Fibroblast of skin of left biceps (primary cell): ENCODE measurements around the gene APH1B.
"Not testable (repeated sequence)": the region's sequence is repeated elsewhere in the genome, so short reads cannot be mapped to it uniquely, and the experiment has no call there.

Experiments
- DNase-seq, 2 experiments: peaks; one replicate each; pipeline ENCODE4 v3.0.0-alpha.2; 2013; ENCODE audit warnings: low read depth in 2 of 2

The APH1B gene

DNA sequence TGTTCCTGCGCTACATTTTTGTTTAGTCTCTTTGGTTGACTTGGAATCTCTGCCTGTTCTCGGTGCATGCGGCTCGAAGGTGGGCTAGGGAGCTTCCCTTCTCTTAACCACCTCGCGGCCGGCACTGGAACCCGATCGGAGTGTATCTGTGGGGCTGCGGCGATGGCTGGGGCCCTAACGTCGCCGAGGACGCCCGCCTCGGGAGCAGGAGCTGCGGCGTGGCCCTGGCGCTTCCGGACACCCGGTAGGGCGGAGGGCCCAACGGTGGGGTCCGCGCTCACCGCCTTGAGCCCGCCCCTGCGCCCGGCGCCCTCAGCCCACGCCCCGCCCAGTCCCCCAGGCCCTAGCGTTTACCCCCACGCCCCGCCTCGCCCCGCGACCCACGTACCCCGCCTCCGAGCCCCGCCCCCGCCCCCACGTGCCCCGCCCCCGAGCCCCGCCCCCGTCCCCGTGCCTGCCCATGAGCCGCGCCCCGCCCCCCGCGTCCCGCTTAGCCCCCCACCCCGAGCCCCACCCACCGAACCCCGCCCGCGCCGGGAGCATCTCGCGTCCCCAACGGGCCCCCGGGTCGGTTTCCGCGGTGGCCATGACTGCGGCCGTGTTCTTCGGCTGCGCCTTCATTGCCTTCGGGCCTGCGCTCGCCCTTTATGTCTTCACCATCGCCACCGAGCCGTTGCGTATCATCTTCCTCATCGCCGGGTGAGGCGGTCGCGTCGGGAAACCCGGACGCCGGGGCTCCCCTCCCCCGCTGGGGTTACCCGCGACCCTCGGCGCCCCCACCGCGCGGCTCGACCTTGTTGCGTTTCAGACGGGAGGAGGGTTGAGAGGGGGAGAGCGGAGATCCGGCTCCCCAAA lies at the start of gene APH1B:
Gene APH1B, plus strand, starts transcription at position 568 of the 855 bp plus-strand sequence. Its CDS starts 19 bp downstream, at position 587.
- DNase-seq: peak; percentile 44 to 48

DNA sequence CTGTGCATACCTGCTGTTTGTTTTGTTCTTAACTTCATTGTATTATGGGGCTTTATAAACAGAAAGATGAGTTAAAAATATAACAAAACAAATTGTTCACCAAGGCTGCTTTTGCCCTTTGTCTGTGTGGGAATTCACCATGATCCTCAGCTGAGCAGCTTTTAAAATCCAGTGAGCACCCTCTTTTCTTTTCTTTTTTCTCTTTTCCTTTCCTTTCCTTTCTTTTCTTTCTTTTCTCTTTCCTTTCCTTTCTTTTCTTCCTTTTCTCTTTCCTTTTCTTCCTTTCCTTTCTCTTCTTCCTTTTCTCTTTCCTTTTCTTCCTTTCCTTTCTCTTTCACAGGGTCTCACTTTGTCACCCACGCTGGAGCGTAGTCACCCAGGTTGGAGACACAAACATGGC lies 49.7 kb upstream of the APH1B start:
- no peak for DNase-seq

DNA sequence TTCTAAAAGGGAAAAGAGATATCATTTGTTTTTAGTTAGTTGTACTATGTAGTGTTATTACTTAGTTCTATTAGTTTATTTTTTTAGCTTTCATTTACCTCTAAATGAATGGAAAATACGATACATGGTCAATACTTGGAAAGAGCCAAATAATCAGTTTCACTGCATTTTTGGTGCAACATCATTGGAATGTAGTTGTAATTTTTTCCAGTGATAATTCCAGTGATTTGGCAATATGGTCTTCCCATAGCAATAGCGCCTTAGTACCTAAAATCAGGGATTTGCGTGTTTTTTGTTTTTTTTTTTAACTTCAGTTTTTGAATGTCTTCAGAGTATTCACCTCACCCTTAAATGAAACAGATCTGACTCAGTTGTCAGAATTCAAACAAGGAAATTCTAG lies 46.2 kb upstream of the APH1B start:
- no peak for DNase-seq

DNA sequence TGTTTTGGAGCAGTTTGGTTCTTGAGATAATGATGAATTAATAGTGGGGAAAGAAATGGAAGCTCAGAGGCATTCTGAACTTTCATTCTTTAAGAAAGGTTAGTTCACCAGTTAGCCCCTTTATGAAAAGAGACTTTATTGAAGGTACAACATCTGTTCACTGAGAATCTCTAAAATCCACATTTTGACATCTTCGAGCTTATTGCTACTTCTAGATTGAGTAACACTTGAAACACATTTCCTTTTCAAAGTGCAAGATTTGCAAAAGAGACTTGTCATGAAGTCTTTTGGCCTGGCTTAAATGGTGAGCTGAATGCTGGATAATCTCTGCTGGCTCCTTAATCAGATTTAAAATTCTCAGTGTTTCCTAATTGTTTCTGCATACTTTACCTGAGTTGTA lies 45.7 kb upstream of the APH1B start:
- DNase-seq: no peak

DNA sequence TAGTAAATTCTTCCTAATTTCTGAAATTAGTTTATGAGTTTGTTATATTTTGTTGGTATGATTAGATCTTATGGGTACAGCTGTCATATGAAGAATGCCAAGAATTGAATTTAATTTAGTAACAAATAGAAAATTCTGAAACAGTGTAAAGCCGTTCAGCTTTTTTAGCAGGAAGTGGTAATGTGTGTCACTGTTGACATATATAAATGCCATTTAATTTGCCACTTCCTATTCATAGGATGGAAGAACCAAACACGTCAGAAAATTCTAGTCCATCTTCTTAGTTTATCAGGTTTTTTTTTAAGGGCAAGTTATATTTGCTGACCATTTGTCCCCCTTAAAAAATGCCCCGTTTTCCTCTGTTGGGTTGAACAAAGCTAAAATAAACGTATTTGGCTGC lies 45.0 kb upstream of the APH1B start:
- no peak for DNase-seq

DNA sequence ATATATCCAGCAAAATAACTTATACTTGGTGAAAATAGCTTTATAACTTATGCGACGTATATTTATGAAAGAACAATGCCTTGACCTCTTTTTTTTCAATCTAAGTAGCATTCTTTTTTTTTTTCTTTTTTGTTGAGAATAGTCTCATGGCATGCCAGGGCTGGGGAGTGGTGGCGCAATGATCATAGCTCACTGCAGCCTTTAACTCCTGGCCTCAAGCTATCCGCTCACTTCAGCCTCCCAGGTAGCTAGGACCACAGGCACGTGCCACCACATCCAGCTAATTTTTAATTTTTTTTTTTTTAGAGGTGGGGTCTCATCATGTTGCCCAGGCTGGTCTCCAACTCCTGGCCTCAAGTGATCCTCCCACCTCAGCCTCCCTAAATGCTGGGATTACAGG lies 44.5 kb upstream of the APH1B start:
- DNase-seq: no peak

DNA sequence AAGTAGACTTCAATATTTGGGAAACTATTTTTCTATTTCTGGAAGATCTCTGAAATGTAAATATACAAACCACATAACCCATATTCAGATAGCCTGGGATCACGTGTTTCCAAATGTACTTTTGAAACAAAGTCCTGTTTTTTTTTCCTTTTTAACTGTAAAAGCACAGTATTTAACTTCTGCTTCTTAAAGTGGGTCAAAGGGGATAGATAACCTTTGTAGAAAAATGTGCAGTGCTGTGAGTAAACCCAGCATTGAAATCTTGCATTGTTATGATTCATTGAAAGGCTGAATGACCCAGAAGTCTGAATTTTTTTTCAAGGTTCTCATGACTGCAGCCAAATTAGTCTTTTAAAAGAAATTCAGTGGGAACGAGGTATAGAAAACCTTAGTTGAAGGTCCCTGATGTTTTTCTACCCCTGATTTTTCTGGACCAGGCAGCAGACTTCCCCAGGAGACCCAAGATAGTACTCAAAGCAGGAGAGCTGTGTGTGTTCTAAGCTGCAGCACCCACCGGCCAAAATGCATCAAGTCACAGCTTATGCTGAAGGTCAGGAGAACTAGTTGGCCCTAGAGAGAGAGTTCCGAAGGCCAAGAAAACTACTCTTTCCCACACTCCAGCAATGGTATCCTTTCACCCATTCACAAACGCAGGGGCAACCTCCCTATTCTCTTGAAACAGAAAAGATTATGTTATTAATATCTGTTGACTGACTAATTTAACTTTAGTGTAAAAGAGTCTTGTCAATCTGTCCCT lies 43.6 kb upstream of the APH1B start:
- no peak for DNase-seq

DNA sequence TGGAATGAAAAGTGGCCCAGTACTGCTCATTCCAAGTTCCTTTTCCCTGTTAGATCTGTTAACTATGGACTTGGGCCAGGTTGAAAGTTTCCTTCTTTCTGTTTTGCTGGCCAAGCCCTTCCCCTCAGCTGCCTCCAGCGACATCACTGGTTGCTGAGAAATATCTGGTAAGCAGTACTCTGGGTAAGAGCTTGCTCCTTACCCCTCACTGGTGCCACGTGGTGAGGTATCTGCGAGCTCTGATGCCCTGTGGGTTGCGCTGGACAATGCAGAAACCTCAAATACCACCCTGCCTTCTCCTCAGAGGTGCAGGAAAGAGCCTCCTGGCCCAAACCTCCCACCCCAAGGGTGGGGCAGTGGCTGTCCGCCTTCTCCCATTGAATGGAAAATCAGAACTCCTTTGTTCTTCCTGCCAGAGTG lies 42.9 kb upstream of the APH1B start:
- DNase-seq: no peak

DNA sequence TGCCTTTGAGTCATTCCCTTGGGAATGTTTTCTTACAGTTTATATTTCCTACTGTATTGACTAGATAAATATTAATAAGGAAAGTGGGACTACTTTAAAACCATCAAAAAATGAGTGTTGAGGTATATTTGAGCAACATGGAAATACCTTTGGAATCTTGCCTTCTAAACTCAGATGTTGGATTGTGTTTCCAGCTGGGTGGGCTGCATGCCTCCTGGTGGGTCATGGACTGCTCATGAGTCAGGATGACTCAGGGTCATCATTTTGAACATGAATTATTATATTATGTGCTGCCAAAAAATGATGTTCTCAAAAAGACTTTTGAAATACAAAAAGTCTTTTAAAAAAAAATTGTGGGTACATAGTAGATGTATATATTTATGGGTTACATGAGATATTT lies 41.1 kb upstream of the APH1B start:
- peak; percentile 80 to 84 for DNase-seq

DNA sequence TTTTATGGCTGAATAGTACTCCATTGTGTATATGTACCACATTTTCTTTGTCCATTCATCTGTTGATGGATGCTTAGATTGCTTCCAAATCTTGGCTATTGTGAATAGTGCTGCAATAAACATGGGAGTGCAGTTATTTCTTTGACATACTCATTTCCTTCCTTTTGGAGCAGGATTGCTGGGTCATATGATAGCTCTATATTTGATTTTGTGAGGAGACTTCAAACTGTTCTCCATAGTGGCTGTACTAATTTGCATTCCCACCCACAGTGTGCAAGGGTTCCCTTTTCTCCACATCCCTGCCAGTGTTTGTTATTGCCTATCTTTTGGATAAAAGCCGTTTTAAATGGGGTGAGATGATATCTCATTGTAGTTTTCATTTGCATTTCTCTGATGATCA lies 40.3 kb upstream of the APH1B start:
- not testable (repeated sequence) for DNase-seq

DNA sequence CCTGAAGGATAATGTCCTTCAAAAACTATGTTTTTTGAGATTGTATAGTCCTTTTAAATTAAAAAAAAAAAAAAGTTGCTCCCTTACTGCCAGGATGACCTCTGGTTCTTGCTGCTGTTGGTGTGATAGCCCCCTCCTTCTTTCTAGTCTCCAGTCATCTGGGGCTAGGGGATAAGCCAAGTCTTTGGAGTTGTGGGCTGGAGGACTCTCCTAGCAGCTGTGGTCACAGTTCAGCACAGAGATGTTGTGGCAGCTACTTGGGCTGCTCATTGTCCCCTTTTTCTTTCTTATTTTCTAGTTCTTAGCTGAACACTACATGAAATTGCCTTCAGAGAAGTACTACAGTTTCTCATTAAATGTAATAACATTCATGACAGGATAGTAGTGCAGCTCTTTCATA lies 39.2 kb upstream of the APH1B start:
- DNase-seq: no peak

DNA sequence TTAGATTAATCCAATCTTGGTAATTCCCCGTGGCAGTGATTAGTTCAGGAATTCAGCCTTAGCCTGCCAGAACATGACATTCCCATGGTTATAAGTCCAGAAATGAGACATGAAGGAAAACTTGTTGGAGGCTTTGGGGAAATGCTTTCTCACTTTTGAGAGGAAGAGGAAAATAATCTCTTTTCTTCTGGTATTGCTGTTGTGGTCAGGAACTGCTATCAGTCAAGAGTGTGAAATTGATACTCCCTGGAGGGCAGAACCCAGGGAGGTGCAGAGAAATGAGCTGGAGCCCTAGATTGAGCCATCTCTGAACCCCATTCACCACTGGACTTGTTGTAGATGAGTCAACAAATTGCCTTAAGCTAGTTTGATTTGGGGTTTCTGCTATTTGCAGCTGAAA lies 38.6 kb upstream of the APH1B start:
- peak; percentile 75 to 76 for DNase-seq

DNA sequence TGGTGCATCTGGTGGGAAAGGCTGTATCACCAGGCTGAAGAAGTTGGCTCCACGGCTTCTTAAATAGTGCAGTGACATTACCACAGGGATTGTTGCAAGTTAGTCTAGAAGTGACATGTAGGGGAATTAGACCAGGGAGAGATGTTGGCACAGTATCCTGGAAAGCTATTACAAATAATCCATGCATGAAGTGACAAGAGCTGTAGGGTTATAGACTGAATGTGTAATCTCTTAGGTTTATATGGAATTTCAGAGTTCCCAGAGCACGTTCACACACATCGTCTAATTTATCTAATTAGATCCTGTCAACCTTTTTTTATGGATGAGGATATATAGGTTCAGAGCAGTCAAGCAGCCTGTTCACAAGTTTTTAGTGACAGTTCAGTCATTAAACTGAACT lies 37.3 kb upstream of the APH1B start:
- DNase-seq: no peak

DNA sequence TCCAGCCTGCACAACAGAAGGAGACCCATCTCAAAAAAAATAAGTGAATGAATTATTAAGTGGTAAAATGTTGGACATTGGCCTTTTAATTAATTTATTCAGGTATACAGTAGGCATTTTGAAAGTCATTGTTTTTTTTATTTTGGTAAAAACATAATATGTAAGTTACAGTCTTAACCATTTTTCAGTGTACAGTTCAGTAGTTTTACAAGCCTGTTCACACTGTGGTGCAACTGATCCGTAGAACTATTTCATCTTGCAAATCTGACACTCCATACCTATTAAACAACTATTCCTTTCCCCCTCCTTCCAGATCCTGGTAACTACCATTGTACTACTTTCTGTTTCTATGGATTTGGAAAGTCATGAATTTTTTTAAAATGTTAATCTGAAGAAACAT lies 36.1 kb upstream of the APH1B start:
- DNase-seq: no peak

DNA sequence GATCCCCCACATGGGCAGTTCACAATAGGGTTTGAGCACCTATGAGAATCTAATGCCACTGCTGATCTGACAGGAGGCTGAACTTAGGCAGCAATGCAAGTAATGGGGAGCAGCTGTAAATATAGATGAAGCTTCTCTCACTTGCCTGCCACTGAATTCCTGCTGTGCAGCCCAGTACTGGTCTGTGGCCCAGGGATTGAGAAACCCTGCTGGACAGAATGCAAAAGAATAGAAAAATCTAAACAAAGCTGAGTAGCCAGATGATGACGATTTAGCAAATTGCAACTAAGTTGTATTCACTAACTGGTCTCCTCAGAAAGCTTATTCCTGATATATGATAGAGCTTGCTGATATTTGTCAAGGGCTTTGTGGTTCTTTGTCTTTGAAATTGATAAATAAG lies 34.3 kb upstream of the APH1B start:
- no peak for DNase-seq

DNA sequence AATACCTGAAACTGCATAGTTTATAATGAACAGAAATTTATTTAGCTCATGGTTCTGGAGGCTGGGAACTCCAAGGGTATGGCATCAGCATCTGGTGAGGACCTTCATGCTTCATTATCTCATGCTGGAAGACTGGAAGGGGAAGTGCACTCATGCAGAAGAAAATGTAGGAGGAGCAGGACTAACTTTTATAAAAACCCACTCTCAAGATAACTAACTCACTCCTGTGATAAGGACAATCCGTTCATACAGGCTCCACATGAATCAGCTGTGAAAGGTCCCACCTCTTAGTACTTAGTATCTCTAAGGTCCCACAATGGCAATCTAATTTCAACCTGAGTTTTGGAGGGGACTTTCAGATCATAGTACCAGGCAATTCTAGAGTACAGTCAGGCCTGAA lies 33.6 kb upstream of the APH1B start:
- DNase-seq: no peak

DNA sequence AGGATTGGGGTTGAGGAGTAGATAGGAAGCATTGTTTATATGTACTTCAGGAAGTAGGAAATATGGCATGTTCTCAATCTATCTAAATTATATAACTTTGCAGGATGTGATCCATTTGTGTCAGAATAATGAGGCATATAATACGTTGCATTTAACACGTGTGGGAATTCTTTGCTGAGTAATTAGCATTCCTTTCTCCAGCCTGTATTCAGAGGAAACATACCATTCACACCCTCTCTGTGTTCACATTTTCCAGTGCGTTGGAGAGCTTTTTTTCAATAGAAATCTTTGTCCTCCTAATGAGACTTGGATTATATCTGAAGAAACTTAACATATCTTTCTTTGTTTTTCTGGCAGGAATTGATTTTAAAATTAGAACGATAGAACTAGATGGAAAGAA lies 33.0 kb upstream of the APH1B start:
- peak; percentile 51 to 55 for DNase-seq

DNA sequence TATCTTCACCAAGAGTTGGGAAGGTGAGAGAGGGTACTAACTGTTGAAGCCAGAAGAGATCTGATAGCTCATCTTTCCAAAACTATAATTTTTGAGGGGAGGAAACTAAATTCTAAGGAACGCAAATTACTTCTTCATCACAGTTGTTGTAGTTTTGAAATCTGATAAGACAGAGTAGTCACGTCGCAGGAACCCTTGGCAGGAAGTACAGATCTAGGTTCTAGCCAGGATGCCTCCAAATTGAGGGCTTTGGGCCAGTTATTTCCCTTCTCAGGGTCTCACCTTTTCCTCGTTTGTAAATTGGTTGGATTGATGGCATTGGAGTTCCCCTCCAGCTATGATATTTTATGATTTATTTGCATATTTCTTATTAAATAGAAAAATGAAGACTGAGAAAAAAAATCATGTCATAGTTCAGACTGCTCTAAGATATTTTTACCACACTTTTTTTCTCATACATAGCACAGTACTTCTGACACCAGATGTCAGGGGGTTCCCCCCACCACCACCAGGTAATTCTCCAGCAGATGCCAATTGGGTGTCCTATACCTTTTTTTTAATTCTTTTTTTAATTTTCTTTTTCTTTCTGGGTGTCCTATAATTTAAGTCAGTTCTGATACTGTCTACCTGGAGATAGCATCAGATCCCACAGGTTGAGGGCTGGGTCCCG lies 32.3 kb upstream of the APH1B start:
- DNase-seq: no peak

DNA sequence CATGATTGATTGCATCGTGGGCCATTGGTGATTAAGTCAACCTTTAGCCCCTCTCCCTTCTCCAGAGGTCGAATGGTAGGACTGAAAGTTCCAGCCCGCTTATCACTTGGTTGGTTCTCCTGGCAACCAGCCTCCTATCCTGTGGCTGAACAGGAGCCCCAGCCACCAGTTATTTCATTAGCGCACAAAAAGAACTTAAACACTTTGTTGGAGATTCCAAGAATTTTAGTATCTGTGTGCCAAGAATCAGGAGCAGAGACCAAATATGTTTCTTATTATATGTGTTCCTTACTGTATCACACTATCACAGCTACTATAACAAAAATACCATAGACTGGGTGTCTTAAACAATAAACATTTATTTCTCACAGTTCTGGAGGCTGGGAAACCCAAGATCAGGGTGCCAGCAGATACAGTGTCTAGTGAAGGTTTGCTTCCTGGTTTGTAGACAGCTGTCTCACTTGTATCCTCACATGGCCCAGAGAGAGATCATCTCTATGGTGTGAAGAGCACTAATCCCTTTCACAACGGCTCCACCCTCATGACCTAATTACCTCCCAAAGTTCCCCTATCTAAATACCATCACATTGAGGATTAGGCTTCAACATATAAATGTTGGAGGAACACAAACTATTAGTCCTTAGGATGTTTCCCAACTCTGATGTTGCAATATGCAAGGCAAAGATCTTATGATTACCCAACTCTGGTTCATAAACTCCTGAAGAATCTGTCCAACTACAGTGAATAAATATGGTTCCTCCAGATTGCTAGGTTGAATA lies 30.5 kb upstream of the APH1B start:
- DNase-seq: peak; percentile 88 to 89

DNA sequence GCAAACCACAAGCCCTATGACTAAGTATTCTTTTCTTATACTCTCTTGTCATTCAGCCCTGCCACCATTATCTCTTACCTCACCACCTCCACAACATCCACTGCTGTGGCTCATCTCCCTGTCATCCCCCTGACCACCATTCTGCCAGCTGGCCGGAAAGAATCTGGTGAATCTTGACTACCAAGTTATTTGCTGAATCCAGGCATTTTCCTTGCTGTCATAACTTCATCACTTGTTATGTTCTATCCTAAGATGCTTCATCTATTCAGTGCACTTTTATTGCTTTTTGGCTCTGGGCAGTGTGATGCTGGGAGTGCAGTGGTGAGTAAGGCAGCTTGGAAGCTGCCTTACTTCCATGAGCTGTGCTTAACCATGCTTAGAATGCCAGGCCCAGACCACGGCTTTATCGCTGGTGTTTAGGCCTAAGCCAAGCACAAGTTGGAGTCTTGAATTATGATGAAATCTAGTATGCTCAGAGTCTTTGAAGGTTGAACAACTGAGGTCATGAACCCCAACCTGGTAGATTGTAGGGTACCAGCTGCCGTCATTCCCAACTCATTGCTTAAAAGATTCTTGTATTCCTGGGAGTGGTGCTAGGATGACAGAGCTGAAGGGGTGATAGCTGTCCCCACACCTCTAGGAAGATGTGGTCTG lies 27.0 kb upstream of the APH1B start:
- DNase-seq: peak; percentile 99

DNA sequence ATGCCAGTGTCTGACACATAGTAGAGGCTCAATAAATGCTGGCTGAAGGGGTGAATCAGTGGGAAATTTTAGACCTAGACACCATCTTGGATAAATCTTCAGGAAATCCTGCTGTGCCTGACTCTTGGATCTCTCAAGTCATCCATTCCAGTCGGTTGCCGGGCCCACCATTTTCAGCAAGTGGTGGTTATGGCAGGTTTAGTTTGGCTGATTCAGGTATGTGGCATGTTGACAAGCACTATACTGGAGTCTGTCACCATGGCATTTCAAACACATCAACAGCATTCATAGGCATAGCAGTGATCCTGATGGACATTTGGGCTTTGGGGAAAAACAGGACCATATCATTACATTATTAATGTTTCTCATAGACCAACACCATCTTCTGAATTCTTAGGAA lies 25.7 kb upstream of the APH1B start:
- no peak for DNase-seq
